Urothelium cell line (cell line): Measurements from ENCODE around the gene GULP1.
A peak's percentile ranks its signal among the peaks of the same experiment; 100 is the strongest.

Experiments
- DNase-seq: peaks from one replicate; pipeline ENCODE4 v3.0.0; 2011; ENCODE audit warnings: low spot score, mixed read lengths
- FAIRE-seq: peaks from 2 replicates; lab custom pipeline; 2011; peaks lifted over from hg19 to GRCh38; lab: Jason Lieb, UNC

Gene GULP1

DNA sequence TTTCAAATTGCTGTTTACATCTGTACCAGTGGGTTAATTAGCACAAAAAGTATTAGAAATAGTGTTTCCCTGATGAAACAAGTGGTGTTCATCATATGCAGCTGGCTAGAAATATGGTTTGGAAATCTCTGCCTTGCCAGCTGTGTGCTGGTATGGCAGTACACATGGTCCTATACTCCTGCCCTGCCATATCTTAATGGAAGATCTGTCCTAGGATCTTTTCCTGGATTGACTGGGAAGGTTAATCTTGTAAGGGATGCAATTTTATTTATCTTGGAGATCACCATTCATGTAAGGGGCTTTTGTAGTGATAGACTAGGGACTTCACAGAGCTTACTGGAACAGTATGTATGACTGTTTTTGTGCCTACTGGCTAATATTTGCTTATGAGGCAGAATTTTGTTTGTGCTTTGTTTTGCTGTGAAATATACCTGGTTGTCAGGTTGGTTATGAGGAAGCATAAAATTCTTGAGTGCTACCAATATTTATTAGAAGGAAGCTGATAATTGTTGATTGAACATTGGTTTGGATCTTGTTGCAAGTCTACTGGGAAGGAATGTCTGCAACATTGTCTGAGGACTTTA is 73.5 kb downstream of the GULP1 start:
- DNase-seq = no peak
- no peak for FAIRE-seq

GRCh38 chr2:188367164-188367563 is 75.5 kb downstream of the GULP1 start:
- DNase-seq (no peak), FAIRE-seq (no peak)

- FAIRE-seq (no peak), DNase-seq (peak; percentile 48)
Observed at GRCh38 chr2:188369365-188369764, 77.7 kb downstream of the GULP1 start.

DNA sequence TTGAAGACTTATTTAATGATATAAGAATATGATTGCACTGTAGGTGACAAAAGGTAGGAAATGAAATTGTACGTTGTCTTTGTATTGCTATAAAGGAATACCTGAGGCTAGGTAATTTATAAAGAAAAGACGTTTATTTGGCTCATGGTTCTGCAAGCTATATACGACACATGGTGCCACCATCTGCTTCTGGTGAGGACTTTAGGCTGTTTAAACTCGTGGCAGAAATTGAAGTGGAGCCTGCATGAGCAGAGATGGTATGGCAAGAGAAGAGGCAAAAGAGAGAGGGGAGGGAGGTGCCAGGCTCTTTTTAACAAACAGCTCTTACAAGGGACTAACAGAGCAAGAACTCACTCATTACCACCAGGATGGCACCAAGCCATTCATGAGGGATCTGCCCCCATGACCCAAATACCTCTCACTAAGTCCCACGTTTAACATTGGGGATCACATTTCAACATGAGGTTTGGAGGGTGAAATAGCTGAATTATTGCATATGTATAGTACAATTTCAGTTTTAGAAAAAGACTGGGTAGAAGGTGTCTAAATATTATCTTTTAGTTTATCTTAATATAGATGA is 86.8 kb downstream of the GULP1 start:
- DNase-seq (no peak), FAIRE-seq (no peak)

- FAIRE-seq = no peak
- no peak for DNase-seq
Observed at GRCh38 chr2:188379748-188380147, 88.1 kb downstream of the GULP1 start.

DNA sequence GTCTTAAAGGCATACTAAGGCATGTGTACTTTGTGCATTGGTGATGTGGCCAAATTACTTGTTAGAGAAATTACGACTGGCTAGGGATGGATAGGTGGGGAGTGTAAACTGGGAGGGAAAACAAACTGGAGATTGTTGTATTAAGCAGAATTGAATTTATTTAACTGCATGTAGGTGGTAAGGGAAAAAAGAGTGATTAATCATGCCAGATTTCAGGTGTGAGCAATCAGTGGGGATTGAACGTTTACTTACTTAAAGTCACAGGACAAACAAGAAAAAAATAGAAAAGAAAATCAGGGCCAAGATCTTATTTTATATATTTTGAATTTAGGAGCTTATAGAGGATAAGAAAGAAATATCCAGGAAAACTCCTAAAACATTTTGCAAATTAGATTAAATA is 88.6 kb downstream of the GULP1 start:
- DNase-seq (no peak), FAIRE-seq (no peak)

GRCh38 chr2:188381614-188382013 is 89.9 kb downstream of the GULP1 start:
- FAIRE-seq (no peak), DNase-seq (peak; percentile 21)

DNA sequence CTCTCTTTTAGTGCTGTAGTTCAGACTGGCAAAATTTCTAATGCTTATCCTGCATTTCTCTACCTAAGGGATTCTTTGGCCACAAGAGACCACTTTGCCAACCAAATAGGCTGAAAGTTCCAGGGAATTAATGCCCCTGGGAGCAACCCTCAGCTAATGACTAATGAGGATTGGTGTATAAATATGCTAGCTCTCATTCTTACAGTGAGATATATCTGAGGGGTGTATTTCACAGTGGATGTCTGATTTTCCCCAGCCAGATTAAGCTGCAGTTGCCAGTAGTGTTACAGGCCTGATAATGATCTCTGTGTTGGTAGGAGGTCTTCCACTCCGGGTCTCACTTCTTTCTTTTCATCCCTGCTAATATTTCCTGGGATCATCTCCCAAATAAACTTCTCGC is 90.4 kb downstream of the GULP1 start:
- FAIRE-seq = no peak

DNA sequence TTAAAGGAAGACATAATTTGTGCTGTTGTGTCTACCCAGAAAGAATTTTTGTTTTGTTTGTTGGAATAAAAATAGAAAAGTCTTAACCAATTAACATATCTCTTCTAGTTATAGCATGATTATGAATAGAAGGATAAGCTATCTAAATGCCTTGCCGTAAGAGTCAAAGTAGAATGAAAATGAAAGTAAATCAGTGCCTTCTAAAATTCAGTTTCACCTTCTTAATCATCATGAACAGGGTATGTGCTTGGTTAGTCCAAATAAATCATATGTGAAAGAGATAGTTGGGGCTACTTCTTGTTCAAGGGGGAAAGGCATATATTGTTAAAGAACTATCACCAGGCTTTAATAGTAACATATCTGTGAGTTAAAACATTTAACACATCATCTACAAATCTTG is 91.5 kb downstream of the GULP1 start:
- DNase-seq (no peak), FAIRE-seq (no peak)

More for the DNA sequence above, 90.4 kb downstream of the GULP1 start:
- no peak for DNase-seq

GRCh38 chr2:188385857-188386256 is 94.2 kb downstream of the GULP1 start:
- no peak for DNase-seq
- no peak for FAIRE-seq

- DNase-seq (no peak), FAIRE-seq (no peak)
Observed at GRCh38 chr2:188388831-188389230, 97.2 kb downstream of the GULP1 start.

- no peak for FAIRE-seq
- DNase-seq = no peak
Observed at GRCh38 chr2:188391354-188391753, 99.7 kb downstream of the GULP1 start.

DNA sequence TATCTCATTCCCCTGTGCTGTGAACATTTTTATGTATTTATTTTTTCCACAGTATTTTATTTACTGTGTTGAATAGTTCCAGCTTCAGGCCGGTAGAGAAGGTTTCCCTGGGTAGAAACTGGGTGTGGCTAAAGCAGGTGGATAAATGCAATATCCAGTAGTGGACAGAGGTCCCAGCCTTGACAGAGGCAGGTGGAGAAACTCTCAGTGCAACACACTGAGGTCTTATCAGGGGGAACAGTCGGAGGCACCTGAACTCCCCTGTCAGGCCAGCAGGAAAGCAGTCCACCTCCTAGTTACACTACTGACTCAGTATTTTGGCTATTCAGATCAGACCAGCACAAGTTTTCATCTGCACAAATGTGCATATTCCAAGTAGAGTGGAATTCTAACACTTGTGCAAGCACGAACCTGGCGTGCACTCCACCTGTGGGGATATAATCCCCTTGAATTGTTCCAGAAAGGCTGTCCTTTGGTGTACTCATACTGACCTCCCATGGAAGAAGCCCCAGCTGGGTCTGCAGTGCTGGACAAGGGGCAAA is 103.3 kb downstream of the GULP1 start:
- DNase-seq = no peak
- no peak for FAIRE-seq

DNA sequence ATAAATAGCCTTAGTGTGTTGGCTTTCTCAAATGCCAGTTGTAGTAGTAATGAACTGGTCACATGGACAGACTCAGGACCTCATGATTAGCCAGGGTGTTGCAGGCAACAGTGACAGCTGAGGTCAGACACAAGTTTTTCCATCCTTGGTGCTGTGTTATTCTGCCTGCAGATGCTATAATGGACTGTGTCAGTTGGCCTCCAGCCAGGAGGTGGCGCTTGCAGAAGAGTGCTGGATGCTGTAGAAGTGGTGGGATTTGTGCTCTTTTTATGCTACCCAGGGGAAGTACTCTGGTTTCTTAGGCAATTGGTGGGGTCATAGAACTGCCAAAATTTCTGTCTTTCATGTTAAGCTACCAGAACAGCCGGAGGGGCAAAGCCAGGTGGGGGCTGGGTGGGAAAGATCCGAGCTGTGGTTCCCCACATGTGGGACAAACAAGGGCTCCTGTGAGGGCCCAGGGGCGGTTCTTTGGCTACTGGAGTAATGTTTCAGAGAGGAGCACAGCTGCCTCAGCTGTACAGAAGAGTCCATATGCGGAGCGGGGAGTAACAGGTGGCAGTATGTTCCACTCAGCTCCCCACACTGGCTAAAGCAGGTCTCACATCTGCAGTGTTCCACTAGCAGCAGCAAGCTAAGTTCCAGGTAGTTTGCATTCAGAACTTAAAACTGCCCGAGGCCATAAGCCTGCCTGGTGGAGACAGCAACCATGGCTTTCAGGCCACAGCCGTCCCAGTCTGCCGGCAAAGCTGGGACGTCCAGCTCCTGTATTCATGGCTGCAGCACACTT is 104.4 kb downstream of the GULP1 start:
- FAIRE-seq (no peak), DNase-seq (no peak)

GRCh38 chr2:188399159-188399558 is 107.5 kb downstream of the GULP1 start:
- FAIRE-seq = no peak

DNA sequence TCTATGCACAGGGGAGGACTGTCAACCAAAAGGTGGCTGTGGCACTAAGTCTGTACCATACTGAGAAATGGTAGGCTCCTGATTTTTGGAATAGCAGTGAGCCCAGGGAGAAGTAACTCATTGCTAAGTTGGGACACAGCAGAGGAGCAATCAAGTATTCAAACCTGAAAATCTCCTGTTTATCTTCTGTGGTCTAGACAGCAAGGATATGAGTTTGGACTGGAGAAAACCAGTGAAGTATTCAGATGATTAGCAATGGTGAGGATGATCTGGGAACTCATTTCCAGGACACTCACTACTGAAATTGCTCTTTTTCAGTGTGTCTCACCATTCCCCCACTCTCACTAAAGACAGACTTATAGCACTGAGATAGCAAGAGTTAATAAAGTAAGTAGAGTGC is 112.0 kb downstream of the GULP1 start:
- DNase-seq = no peak
- FAIRE-seq = no peak

More at GRCh38 chr2:188399159-188399558, 107.5 kb downstream of the GULP1 start:
- DNase-seq = no peak

GRCh38 chr2:188404341-188405004 is 112.8 kb downstream of the GULP1 start:
- no peak for FAIRE-seq

GRCh38 chr2:188406414-188406813 is 114.7 kb downstream of the GULP1 start:
- DNase-seq (no peak), FAIRE-seq (no peak)

More at GRCh38 chr2:188404341-188405004, 112.8 kb downstream of the GULP1 start:
- no peak for DNase-seq

DNA sequence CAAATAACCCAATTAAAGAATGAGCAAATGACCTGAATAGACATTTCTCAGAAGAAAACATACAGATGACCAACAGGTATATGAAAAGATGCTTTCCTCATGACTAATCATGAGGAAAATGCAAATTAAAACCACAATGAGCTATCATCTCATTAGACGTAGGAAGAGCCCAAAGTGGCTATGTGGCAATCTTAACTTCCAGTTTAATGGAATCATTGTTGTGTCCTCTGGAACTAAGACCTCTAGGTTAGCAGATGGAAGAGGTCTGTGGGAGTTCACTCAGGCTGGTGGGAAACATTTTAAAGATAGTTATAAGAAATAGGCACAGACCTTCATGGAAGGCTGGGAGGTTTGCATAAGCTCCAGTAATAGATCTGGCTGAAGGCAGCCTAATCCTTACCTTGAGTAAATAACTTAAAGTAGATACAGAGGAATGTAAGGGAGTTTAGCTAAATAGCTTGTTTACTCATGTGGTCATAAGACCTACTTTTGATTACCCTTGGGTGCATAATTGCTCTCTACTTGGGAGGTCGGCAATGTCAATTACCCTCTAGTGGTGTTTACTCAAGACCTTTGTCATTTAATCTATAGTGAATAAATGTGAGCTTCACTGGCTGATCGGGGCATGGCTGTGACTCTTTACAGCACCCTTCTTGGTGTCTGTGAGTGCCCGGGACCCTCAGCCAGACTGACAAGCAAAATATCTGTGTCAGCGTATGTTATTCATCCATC is 119.0 kb downstream of the GULP1 start:
- FAIRE-seq (no peak), DNase-seq (no peak)

DNA sequence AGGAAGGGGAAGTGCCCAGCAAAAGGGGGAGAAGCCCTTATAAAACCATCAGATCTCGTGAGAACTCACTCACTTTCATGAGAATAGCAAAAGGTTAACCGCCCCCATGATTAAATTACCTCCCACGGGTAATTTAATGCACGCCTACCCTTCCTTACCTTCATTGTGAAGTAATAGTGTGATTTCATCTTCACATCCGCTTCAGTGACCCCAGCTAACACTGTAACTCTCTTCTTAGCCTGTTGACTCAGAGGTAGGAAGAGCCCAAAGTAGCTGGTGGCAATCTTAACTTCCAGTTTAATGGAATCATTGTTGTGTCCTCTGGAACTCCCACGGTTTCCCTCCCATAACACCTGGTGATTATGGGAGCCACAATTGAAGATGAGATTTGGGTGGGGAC is 120.5 kb downstream of the GULP1 start:
- DNase-seq (no peak), FAIRE-seq (no peak)

DNA sequence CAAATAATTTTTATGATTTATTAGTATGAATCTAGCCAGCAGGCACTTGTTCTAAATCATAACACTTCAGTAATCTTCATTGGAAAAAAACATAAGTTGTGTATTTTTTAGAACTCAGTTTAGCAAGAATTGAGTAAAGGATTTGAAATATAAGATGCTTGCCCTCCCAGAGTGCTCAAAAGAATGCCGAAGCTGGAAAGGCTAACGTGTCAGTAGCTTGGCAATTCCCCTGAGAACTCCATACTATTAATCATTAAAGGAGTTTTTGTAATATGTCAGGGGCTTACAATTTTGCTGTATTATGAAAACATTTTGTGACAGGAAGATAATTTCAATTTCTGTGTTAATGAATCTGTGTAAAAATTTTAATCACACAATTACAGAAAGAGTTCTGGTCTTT is 122.7 kb downstream of the GULP1 start:
- FAIRE-seq (no peak), DNase-seq (no peak)
